ENCODE results near the gene TRPC4.

DNA sequence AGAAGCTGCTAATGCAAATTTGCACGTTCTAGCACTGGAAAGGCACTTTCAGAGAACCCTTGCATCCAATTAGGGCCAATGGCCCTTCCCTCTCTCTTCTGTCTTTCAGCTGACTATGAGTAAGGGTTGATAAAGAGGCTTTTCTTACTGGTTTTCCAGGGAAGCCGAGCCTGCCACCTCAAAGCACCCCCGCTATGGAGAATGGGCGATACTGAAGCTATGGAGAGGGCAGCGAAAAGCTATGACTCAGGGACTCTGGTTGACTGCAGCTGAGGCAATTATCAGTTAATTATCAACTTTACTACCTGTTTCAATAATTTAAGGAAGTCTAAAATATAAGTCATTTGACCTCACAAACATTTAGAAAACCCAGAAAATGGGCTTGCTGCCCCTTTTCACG lies 115.8 kb downstream of the TRPC4 start:
- TF ChIP-seq EP300 (IDR thresholded peaks at IDR 0.05) (no peak), CHD2 (IDR thresholded peaks at IDR 0.05; ENCODE audit: low read length, partially characterized antibody) (no peak)
- TF ChIP-seq, protein P1, sequence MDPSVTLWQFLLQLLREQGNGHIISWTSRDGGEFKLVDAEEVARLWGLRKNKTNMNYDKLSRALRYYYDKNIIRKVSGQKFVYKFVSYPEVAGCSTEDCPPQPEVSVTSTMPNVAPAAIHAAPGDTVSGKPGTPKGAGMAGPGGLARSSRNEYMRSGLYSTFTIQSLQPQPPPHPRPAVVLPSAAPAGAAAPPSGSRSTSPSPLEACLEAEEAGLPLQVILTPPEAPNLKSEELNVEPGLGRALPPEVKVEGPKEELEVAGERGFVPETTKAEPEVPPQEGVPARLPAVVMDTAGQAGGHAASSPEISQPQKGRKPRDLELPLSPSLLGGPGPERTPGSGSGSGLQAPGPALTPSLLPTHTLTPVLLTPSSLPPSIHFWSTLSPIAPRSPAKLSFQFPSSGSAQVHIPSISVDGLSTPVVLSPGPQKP (IDR thresholded peaks at IDR 0.05; ENCODE audit: low read depth, low read length): no peak

Measured in A549 (cell line).